Hepatic stellate cell (primary cell): Measurements from ENCODE around the gene ARHGAP32.

Experiments used
- DNase-seq: peaks from one replicate; pipeline ENCODE4 v3.0.0; 2011; ENCODE audit warnings: low spot score

The ARHGAP32 gene

GRCh38 chr11:128956401-128957201 is 235.5 kb downstream of the ARHGAP32 start:
- DNase-seq: peak; percentile 70

DNA sequence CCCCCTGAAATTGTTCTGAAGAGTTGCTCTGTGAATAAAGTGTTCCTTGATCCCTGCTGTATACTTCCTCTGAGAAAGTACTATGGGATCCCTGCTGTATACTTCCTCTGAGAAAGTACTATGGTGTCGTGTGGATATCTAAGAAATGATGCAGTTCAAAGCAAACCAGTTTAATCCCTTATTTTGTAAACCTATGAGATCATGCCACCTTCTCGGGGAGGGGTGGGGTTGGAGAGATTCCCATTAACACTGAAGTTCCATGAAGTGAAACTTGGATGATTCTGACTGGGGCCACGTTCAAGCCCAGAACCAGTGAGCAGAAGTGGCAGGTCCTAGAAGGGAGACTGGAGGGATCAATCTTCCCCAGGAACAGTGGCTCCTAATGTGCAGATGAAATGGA is 236.5 kb downstream of the ARHGAP32 start:
- DNase-seq: no peak

- no peak for DNase-seq
These were observed 239.0 kb downstream of the ARHGAP32 start for GRCh38 chr11:128953151-128953550.

- DNase-seq: no peak
These were observed 242.2 kb downstream of the ARHGAP32 start for GRCh38 chr11:128949791-128950454.

GRCh38 chr11:128948583-128948982 is 243.5 kb downstream of the ARHGAP32 start:
- DNase-seq: no peak

GRCh38 chr11:128947773-128948172 is 244.4 kb downstream of the ARHGAP32 start:
- DNase-seq: no peak

GRCh38 chr11:128946648-128947047 is 245.5 kb downstream of the ARHGAP32 start:
- DNase-seq: no peak

- DNase-seq: no peak
These were observed 248.6 kb downstream of the ARHGAP32 start for GRCh38 chr11:128943428-128943976.

- no peak for DNase-seq
These were observed 249.2 kb downstream of the ARHGAP32 start, which contains the start of gene TP53AIP1 for GRCh38 chr11:128942817-128943427. TSS of gene TP53AIP1 (minus strand) at chr11:128942871. CDS start at chr11:128937818, 5,053 bp downstream.

DNA sequence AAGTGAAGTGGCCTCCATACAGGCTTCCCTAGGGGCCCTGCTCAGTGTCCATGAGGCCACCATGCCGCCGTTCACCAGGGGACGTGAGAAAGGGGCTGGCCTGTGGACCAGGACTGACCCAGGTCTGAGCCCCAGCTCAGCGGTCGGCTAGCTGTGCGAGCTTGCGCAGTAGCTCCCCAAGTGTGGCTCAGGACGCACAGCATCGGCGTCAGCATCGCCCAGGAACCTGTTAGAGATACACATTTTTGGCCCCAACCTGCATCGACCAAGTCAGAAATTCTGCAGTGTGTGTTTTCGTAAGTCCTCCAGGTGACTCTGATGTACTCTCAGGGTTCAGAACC is 249.9 kb downstream of the ARHGAP32 start:
- no peak for DNase-seq

DNA sequence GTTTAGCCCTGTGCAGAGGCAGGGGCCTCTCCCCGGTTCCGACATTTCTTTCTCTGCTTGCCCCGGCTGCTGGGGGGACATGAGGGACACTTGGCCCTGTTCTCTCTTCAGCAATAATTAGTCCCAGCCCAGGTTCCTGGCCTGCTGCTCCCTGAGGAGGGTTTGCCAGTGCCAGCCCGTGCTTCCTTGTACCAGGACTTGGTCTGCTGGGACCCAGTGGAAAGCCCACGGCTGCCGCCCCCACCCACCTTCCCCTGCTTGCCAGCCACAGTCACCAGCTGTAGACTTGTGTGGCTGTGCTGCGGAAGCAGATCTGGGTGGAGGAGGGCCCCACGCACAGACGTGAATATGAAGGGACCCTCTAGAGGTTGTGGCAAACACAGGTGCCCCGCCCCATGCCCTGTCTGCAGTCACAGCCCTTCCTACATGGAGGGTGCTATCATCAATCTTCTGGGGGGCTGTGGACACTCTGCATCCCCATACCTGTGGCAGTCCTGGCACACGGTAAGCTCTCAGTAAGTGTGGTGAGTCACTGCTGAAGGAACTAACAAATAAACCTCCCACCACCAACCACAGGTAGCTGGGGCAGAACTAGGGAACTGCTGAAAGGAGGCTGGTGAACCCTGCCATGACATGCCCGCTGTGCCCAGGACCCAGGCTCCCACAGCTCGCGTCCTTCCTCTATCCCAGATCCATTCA is 250.4 kb downstream of the ARHGAP32 start:
- DNase-seq: no peak

- no peak for DNase-seq
These were observed 251.0 kb downstream of the ARHGAP32 start for GRCh38 chr11:128941110-128941509.

DNA sequence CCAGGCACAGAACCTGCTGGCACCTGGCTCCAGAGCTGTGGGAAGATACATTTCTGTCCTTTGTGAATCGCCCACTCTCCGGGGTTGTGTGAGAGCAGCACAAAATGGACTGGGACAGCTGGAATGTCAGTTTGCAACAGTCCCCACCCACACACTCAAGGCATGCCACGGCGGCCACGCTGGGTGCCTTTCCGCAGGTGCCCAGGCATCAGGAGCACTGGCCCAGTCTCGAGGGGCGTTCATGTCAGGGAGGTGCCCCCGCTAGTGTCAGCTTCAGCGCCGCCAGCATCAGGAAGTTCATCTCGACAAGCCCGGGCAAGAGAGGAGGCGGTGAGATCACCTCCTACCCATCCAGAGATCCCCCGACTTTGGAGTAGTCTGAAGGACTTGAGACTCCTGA is 251.5 kb downstream of the ARHGAP32 start:
- DNase-seq: no peak

DNA sequence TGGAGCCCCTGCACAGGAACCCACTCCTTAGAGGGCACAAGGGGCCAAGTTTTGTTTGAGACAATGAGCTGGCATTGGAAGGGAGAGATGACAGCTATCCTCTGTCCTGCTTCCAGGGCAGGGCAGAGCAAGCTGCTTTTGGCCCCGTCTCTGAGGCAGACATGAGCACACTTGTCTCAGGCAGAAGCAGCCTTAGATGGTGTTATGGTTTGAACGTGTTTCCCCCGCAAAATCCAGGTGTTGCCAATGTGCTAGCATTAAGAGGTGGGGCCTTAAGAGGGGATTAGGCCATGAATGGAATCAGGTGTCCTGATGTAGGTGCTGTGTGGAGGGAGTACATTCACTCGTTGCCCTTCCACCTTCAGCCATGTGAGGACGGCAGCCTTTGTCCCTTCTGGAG is 252.0 kb downstream of the ARHGAP32 start:
- DNase-seq: no peak

DNA sequence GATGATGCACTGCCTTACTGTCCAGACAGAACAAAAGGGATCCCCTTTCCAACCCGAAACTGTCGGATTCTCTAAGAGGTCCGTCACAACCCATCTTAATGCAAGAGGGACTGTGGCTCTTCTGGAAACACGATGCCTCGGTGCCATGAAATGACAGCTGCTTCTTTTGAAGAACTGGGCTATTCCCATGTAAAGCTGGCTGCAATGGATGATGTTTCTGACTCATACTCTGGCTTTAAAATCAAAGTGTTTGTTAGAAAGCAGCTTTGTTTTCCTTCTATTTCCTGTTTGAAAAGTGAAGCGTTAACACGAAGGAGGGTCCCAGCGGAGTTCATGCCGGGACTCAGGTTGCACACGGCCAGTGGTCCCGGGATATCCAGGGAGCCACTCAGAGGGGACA is 252.5 kb downstream of the ARHGAP32 start:
- no peak for DNase-seq

- no peak for DNase-seq
These were observed 253.8 kb downstream of the ARHGAP32 start for GRCh38 chr11:128938156-128938885.

DNA sequence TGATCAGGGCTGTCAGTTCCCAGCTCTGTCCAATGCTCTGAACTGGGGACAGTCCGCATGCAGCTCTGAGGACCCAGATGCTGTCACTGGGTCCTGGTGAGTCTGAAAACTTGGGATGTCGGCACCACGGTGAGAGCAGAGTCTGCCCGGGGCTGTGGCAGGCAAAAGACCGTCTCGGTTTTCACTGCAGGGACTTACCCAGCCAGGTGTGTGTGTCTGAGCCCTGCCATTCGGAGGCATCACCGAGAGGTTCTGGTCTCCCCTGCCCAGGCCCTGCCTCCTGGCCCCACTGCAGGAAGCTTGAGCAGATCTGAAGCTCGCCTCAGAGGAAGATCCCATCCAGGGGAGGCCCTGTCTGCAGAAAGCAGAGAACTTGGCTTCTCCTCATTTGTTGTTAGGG is 254.6 kb downstream of the ARHGAP32 start:
- DNase-seq: no peak

DNA sequence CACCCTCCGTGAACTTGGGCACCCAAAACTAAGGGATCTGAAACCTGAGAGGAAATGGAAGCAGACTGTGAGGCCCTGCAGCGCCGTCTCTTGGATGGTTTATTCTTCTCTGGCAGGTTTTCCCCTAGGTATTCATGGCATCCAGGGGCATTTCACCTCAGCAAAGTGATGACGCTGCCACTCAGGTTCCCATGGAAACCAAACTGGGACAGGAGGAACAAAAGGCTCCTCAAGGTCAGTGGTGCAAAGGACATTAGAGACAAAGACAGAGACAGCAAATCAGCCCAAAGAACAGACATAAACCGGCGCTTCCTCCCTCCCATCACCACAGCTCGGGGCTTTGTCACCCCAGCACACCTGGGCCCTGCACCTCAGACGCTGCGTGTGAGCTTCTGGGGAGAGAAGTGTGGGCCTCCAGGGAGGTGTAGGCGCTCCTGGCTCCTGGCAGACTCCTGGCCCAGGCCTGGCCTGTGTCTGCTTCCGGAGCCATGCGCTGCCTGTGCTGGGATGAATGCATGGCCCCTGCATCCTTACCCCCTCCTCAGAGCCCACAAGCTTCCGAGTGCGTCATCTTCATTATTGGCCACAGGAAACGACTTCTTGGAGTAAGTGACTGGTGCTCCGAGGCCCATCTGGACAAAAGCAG is 255.4 kb downstream of the ARHGAP32 start:
- DNase-seq: no peak

DNA sequence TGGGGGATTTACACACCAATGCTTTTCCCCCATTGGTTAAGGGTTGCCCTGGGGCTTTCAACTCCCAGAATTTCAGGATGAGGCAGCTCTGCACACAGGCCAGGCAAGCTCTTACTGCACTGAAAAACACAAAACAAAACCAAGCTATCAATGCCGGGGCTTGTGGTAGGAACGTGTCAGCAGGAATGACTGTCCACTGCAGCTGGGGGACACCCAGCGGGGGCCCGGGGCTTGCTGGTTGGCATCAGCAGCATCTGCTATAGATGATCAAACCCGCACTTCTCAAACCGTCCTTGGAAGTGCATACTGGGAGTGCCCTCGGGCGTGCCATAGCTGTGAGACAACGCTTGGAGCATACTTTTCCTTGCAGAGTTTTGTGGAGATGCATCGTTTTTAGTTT is 257.2 kb downstream of the ARHGAP32 start:
- no peak for DNase-seq

DNA sequence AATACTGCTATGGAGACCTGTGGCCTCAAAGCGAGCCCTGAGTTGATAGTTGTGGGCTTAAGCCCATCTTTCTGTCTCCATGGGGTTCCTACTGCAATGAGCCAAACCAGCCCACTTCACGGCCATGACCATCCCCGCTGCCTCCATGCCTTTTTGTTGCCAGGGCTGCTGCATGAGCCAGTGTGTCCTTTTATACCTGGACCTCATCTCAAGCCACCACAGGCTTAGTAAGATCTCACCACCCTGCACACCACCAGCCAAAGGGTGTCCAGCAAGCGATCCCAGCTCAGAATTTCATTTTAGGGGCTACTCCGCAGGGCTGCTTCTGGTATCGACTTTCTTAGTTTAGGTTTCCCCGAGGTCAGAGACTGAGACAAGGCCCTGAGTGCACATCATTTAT is 257.8 kb downstream of the ARHGAP32 start:
- DNase-seq: no peak
